Measurements from ENCODE around the gene CDKAL1. TPM values are rescaled to one million over a fixed set of nuclear protein-coding genes. Genes with fewer than 3 reads are reported as not detected.

The CDKAL1 gene
- total RNA-seq, 1 experiment from 2014 or later, result 20.6 TPM

DNA sequence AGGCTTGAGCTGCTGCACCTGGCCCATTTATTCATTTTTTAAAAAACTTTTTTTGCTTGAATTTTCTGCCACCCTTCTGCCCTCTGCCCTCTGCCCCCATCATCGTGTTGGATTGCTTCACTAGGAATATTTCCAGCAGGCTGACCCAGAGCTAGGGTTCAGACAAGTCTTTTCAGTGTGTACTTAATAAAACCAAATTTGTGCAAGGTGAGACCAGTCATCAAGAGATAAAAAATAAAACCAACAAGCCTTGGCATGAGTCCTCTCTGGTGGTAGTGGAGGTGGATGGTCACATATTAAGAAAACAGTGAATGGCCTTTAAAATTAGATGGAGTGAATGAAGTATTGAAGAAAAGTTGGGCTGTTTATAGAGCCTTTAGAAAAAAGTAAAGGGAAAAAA is 239.6 kb downstream of the CDKAL1 start:
- peaks cover 9% of the 10 kb centered on the region; the same call in 1 of the 2 replicates for H3K9me3 Mint-ChIP-seq
- TF ChIP-seq, protein P1, sequence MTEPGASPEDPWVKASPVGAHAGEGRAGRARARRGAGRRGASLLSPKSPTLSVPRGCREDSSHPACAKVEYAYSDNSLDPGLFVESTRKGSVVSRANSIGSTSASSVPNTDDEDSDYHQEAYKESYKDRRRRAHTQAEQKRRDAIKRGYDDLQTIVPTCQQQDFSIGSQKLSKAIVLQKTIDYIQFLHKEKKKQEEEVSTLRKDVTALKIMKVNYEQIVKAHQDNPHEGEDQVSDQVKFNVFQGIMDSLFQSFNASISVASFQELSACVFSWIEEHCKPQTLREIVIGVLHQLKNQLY (CRISPR knock-in tag; IDR thresholded peaks at IDR 0.05), result no peak
- TF ChIP-seq, protein P2, sequence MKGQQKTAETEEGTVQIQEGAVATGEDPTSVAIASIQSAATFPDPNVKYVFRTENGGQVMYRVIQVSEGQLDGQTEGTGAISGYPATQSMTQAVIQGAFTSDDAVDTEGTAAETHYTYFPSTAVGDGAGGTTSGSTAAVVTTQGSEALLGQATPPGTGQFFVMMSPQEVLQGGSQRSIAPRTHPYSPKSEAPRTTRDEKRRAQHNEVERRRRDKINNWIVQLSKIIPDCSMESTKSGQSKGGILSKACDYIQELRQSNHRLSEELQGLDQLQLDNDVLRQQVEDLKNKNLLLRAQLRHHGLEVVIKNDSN (CRISPR knock-in tag; IDR thresholded peaks at IDR 0.05), result no peak
- TF ChIP-seq, protein P3, sequence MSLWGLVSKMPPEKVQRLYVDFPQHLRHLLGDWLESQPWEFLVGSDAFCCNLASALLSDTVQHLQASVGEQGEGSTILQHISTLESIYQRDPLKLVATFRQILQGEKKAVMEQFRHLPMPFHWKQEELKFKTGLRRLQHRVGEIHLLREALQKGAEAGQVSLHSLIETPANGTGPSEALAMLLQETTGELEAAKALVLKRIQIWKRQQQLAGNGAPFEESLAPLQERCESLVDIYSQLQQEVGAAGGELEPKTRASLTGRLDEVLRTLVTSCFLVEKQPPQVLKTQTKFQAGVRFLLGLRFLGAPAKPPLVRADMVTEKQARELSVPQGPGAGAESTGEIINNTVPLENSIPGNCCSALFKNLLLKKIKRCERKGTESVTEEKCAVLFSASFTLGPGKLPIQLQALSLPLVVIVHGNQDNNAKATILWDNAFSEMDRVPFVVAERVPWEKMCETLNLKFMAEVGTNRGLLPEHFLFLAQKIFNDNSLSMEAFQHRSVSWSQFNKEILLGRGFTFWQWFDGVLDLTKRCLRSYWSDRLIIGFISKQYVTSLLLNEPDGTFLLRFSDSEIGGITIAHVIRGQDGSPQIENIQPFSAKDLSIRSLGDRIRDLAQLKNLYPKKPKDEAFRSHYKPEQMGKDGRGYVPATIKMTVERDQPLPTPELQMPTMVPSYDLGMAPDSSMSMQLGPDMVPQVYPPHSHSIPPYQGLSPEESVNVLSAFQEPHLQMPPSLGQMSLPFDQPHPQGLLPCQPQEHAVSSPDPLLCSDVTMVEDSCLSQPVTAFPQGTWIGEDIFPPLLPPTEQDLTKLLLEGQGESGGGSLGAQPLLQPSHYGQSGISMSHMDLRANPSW (CRISPR knock-in tag; conservative IDR thresholded peaks at IDR 0.05; ENCODE audit: low read depth), result no peak
- TF ChIP-seq, protein P4, sequence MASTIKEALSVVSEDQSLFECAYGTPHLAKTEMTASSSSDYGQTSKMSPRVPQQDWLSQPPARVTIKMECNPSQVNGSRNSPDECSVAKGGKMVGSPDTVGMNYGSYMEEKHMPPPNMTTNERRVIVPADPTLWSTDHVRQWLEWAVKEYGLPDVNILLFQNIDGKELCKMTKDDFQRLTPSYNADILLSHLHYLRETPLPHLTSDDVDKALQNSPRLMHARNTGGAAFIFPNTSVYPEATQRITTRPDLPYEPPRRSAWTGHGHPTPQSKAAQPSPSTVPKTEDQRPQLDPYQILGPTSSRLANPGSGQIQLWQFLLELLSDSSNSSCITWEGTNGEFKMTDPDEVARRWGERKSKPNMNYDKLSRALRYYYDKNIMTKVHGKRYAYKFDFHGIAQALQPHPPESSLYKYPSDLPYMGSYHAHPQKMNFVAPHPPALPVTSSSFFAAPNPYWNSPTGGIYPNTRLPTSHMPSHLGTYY (CRISPR knock-in tag; IDR thresholded peaks at IDR 0.05), result no peak
- TF ChIP-seq GRHL2 (CRISPR knock-in tag; IDR thresholded peaks at IDR 0.05; ENCODE audit: insufficient replicate concordance, severe bottlenecking) (no peak), FOXJ3 (CRISPR knock-in tag; IDR thresholded peaks at IDR 0.05; ENCODE audit: borderline replicate concordance) (no peak), HMGA2 (CRISPR knock-in tag; IDR thresholded peaks at IDR 0.05) (no peak), PRRX2 (CRISPR knock-in tag; IDR thresholded peaks at IDR 0.05) (no peak), RORB (CRISPR knock-in tag; IDR thresholded peaks at IDR 0.05) (no peak), ZNF263 (CRISPR knock-in tag; IDR thresholded peaks at IDR 0.05; ENCODE audit: low read depth) (no peak), IRF2 (CRISPR knock-in tag; IDR thresholded peaks at IDR 0.05; ENCODE audit: borderline replicate concordance, low read depth) (no peak)
- TF ChIP-seq, protein P5, sequence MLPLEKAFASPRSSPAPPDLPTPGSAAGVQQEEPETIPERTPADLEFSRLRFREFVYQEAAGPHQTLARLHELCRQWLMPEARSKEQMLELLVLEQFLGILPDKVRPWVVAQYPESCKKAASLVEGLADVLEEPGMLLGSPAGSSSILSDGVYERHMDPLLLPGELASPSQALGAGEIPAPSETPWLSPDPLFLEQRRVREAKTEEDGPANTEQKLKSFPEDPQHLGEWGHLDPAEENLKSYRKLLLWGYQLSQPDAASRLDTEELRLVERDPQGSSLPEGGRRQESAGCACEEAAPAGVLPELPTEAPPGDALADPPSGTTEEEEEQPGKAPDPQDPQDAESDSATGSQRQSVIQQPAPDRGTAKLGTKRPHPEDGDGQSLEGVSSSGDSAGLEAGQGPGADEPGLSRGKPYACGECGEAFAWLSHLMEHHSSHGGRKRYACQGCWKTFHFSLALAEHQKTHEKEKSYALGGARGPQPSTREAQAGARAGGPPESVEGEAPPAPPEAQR (CRISPR knock-in tag; IDR thresholded peaks at IDR 0.05), result no peak
- TF ChIP-seq, protein P6, sequence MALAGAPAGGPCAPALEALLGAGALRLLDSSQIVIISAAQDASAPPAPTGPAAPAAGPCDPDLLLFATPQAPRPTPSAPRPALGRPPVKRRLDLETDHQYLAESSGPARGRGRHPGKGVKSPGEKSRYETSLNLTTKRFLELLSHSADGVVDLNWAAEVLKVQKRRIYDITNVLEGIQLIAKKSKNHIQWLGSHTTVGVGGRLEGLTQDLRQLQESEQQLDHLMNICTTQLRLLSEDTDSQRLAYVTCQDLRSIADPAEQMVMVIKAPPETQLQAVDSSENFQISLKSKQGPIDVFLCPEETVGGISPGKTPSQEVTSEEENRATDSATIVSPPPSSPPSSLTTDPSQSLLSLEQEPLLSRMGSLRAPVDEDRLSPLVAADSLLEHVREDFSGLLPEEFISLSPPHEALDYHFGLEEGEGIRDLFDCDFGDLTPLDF (CRISPR knock-in tag; IDR thresholded peaks at IDR 0.05), result no peak
- TF ChIP-seq, protein P7, sequence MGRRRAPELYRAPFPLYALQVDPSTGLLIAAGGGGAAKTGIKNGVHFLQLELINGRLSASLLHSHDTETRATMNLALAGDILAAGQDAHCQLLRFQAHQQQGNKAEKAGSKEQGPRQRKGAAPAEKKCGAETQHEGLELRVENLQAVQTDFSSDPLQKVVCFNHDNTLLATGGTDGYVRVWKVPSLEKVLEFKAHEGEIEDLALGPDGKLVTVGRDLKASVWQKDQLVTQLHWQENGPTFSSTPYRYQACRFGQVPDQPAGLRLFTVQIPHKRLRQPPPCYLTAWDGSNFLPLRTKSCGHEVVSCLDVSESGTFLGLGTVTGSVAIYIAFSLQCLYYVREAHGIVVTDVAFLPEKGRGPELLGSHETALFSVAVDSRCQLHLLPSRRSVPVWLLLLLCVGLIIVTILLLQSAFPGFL (CRISPR knock-in tag; IDR thresholded peaks at IDR 0.05; ENCODE audit: borderline replicate concordance), result no peak
- no peak overlapping the region for H3K4me3 Mint-ChIP-seq
- H3K4me1 Mint-ChIP-seq, result peaks cover 23% of the 10 kb centered on the region
- no peak overlapping the region for H3K27ac Mint-ChIP-seq
- H3K27me3 Mint-ChIP-seq (ENCODE audit: low read depth), result no peaks in the 10 kb centered on the region
- H3K36me3 Mint-ChIP-seq, result no peaks in the 10 kb centered on the region
- no peak for DNase-seq (ENCODE audit: low spot score)
- ChIA-PET POLR2A (no interaction called here), CTCF (no interaction called here)
- no peak for ATAC-seq

DNA sequence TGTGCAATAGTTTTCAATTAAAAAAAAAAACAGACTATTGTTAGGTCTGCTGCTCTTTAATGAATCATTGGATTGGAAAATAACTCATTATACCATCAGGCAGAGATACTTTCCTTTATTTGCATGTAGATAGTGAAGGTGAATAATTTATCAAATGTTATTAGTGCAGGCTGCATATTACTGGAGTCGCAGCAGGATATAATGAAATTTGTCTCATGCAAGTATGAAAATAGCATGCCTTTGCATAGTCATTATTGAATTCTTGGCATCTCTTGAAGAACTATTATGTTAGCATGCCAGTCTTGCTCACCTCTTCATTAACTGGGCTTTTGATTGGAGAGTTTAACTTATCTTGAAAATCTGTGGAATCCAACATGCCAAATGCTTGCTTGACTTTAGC is 241.7 kb downstream of the CDKAL1 start:
- CTCF ChIA-PET, result no interaction called here
- POLR2A ChIA-PET, result no interaction called here
- Mint-ChIP-seq H3K4me1 (peaks cover 13% of the 10 kb centered on the region), H3K27me3 (ENCODE audit: low read depth) (no peaks in the 10 kb centered on the region), H3K4me3 (no peak overlapping the region), H3K27ac (peak overlapping the region; percentile 35; the same call in 1 of the 2 replicates), H3K9me3 (peaks cover 9% of the 10 kb centered on the region; the same call in 1 of the 2 replicates), H3K36me3 (peaks cover 2% of the 10 kb centered on the region; the same call in 1 of the 2 replicates)
- ATAC-seq (no peak), DNase-seq (ENCODE audit: low spot score) (no peak)
- TF ChIP-seq, protein P8, sequence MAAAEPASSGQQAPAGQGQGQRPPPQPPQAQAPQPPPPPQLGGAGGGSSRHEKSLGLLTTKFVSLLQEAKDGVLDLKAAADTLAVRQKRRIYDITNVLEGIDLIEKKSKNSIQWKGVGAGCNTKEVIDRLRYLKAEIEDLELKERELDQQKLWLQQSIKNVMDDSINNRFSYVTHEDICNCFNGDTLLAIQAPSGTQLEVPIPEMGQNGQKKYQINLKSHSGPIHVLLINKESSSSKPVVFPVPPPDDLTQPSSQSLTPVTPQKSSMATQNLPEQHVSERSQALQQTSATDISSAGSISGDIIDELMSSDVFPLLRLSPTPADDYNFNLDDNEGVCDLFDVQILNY (CRISPR knock-in tag; IDR thresholded peaks at IDR 0.05), result no peak
- TF ChIP-seq MYBL2 (CRISPR knock-in tag; IDR thresholded peaks at IDR 0.05), result no peak
- TF ChIP-seq ZNF263 (CRISPR knock-in tag; IDR thresholded peaks at IDR 0.05; ENCODE audit: low read depth), result no peak
